ENCODE results near the gene PIP4K2A.

PIP4K2A gene

GRCh38 chr10:22662733-22663330, 51.5 kb downstream of the PIP4K2A start:
- DNase-seq, result no peak

- DNase-seq, result no peak
Observed at GRCh38 chr10:22659866-22660265, 54.5 kb downstream of the PIP4K2A start.

- no peak for DNase-seq
Observed at GRCh38 chr10:22658745-22659410, 55.5 kb downstream of the PIP4K2A start.

DNA sequence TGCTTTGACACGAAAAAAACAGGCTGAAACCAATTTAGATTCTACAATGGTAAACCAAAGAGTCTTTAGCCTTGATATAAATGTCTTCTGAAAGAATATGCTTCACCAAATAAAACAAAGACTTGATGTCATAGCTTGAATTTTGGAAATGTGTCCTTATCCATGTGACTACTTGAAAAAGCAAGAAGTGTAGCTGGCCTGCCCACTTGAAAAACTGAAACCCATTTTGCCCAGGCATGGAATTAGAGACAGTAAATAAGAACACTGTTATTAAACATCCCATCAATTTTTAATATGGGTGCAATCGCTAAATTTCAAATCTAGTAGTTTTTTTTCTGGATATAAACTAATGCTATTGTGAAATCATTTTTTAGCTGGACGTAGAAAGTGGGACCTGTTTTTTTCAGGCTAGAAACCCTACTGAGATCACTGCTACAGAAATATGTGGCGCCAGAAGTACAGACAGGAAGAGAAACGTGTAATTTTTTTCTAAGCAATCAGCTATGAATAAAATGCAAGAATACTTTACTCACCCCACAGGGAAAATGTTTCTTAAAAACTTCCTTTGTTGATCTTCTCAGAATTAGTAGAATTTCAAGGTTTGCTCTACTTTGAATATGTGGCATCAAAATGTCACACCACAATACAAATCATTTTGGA, 56.7 kb downstream of the PIP4K2A start:
- DNase-seq, result no peak

- DNase-seq, result no peak
Observed at GRCh38 chr10:22657024-22657423, 57.4 kb downstream of the PIP4K2A start.

DNA sequence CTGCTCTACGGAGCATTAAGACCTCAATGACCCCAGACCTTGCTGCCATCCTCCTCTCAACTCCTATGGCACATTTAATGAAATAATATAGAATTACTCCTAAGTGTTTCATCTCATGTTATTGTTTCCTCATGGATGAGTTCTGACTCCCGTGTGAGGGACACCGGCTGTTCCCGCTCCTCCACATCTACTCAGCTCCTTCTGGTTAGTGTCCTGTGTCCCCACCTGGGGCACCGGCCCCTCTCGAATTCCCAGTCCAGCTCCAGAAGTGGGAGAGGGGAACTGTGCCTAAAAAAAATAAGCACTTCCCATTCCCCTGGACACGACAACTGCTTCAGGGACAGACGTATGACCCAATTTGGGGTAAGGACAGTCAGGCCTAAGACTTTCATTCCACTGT, 58.3 kb downstream of the PIP4K2A start:
- DNase-seq, result no peak

- DNase-seq, result no peak
Observed at GRCh38 chr10:22655312-22655981, 58.9 kb downstream of the PIP4K2A start.

DNA sequence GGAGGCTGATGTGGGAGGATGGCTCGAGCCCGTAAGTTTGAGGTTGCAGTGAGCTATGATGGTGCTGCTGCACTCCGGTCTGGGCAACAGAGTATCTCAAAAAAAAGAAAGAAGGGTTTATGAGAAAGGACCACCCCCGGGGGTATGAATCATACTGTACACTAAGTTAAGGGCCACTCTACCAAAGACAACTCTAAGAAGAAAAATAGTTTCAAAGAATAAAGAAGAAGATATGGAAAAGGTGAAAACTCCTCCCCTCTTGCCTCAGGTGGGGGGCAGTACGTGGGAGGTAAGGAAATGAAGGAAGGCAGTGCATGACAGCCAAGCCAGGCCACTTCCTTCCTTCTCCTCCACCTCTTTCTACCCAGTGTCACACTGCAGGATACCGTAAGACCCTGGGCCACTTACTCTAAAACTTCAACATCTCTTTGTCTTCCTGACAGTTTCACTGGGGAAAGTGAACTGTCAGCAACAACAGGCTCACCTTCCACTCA, 61.3 kb downstream of the PIP4K2A start:
- DNase-seq, result peak; percentile 40

DNA sequence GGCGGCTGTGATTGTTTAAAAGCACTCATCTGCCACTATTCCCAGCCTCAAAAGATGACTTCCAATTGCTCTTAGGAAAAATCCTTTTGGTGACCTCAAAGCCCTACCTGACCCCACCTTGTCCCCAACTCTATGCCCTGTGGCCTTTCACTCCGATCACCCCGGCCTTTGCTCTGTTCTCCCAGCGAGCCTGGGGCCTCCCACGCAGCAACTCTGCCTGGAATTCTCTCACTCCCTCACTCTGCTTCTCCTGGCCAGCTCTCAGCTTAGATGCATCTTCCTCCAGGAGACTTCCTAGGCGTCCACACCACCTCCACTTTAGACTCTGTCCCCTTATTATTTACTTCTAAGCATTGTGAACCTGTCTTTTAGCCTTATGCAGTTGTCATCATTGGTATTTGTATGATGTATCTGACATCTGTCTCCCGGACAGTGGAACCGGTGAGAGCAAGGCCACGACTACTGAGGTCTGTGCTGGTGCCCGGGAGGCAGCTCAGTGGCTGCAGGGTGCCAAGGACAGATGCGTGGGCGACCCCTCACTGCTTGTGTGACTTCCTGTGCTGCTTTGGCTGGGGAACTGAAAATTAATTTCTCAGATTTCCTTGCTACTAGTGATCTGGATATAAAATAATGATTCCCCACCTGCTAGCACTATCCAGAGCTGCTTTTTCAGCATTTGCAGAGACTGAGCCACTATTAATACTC, 63.0 kb downstream of the PIP4K2A start:
- no peak for DNase-seq

DNA sequence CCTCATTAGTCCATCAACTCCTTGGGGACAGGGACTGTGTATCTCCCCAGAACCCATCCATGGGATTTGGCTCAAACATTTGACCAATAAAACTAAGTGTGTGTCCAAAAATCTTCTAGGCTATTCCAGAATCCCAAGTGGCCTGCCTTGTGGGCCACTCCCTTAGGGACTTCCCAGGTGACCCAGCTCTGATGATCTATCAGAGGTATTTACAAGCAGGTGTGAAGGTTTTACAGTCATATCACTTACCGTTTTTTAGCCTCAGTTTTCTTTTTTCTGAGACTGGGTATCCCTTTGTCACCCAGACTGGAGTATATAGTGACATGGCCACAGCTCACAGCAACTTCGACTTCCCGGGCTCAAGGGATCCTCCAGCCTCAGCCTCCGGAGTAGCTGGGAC, 64.4 kb downstream of the PIP4K2A start:
- no peak for DNase-seq

GRCh38 chr10:22649390-22649841, 65.0 kb downstream of the PIP4K2A start:
- peak; percentile 23 for DNase-seq

GRCh38 chr10:22648547-22648961, 65.8 kb downstream of the PIP4K2A start:
- DNase-seq, result no peak

DNA sequence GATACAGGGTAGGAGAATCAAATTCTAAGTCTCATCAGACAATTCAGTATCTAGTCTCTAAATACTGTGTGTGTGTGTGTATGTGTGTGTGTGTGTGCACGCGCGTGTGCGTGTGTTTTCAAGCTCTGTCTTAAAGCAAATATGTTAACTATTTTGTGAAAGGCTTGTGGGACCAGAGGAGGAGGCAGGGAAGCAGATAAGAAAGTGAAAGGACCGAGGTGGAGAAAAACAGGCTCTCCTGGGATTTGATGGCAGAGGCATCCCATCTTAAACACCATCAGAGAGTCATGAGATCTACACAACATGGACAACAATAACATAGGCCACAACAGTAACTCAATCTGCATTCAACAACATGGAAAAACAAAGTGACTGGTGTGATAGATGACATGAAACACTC, 67.1 kb downstream of the PIP4K2A start:
- DNase-seq, result no peak

DNA sequence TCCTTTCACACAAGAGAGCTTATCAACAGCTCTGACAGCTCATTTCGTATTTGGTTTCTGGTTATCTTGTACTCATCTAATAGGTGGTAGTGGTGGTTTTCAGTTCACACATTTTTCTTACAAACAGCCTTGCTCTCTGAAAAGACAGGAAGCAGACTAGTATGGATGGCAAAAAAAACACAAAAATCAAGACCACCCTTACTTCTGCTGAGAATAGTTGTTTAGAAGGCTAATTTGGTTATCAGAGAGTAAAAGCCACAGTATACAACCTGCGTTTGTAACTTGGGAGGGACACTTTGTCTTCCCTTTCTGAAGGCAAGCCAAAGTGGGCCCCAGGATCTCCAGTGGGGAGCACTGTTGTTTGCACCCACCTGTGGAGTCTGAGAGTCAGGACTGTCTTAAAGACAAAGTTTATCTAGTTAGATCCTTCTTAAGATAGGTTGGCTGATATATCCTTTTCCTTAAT, 68.0 kb downstream of the PIP4K2A start:
- no peak for DNase-seq

DNA sequence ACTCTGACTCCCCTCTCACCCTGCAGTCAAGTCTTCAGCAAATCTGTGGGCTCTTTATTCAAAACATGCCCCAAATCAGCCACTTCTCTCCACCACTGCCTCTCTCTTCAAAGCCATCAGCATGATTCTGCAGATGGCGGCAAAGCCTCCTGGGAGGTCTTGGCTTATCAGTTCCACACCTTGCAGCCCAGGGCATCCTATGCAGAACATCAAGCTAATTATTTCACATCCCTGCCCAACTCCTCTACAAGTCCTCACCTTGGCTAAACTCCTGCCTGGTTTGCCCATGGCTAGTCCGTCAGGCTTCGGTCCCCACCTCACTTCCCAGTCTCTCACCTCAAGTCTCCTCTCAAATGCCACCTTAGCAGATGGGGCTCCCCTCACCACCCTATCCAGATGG, 70.2 kb downstream of the PIP4K2A start:
- no peak for DNase-seq

DNA sequence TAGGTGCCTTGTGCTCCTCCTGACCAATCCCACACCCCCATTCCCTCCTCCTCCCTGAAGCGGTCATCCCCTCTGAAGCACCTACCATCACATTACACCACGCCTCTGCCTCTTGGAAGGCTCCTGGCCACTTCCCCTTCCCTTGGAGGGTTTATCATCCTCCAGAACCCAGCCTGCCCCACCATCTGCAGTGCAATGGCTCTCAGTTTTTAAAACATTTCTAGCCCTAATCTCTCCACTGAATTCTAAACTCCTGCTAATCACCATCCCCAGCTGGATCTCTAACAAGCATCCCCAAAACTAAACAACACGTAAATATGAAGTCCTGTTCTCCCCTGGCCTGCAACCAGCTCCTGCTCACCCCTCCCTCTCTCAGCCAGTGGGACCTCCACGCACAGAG, 70.6 kb downstream of the PIP4K2A start:
- no peak for DNase-seq

DNA sequence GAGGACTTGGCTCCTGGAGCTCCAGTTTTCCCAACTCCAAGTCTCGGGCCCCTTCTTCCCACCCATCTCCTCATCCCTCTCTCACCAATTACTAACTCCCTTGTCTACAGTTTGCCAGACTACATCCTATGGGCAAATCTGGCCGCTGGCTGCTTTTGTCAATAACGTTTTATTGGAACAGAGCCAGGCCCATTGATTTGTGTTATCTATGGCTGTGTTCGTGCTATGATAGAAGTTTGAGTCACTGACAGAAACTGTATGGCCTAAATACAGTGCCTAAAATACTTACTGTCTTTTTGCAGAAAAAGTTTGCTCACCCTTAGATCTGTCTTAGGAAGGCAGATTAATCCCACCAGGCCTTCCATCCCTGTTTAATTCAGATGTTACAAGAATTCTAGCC, 71.3 kb downstream of the PIP4K2A start:
- DNase-seq, result no peak

DNA sequence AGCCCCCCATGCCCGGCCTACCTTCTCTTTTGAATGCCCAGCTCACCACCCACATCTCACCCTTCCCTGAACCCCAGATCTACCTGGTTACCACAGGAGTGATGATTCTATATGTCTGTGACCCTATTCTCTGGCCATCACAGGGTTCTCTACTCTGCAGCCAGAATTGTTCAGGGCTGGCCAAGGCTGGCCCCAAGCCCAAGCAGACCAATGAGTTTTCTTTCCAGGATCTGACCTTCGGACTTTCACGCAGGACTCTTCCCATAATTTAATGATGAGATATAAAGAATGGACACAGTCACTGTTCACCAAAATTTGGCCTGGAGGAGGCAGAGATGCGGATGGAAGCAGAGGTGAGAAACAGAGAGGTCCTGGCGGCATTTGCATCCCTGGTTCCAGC, 72.6 kb downstream of the PIP4K2A start:
- DNase-seq, result no peak

GRCh38 chr10:22640359-22640758, 74.0 kb downstream of the PIP4K2A start:
- DNase-seq, result no peak

GRCh38 chr10:22638863-22639262, 75.5 kb downstream of the PIP4K2A start:
- DNase-seq, result no peak

DNA sequence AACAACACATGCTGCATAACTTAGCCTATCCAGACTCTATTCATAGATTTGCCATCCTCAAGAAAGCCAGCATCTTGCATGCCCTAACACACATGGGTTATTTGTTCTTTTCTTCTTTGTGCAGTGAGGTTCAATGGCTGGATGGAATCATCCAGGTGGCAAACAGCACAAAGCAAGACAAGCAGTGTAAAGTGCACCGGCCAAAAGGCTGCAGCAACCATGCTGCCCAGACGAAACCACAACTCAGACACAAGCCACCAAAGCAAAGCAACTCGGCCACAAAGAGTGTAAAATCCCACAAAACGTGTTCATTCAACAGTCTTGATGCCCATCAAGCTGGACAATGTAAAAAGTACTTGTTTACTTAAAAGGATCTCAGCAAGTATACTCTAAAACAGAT, 76.9 kb downstream of the PIP4K2A start:
- no peak for DNase-seq

DNA sequence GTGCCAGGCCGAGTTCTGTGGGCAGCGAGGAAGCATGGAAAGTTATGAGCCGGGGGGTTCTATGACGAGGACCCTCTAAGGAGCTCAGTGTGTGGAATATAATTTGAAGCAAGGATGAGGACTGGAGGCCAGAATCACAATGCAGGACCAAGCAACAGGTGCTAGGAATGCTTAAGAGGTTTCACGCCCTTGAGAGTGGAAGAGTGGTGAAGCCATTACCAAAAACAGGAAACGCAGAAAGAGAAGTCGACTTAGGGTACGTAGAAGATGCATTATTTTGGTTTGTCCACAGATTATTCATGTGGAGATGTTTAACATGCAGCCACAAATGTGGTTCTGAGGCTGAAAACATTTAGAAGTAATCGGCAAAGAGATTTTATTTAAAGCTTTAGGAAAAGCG, 78.7 kb downstream of the PIP4K2A start:
- no peak for DNase-seq
